WERI-Rb-1 (cell line): ENCODE data around the gene CMIP.

Experiments used
- DNase-seq: peaks from one replicate; pipeline ENCODE4 v3.0.0-alpha.2; 2020
- H3K27ac ChIP-seq: fragments of 250-450 bp; sonication (Bioruptor Pico); 2 replicates; pipeline ENCODE4 v1.5.1; 2020; ENCODE audit warnings: mild to moderate bottlenecking, moderate library complexity
- H3K27me3 ChIP-seq: fragments of 250-450 bp; sonication (Bioruptor Pico); 2 replicates; pipeline ENCODE4 v1.5.1; 2021; ENCODE audit warnings: mild to moderate bottlenecking, low read depth, moderate library complexity; ENCODE audit not compliant: insufficient read depth, severe bottlenecking
- H3K36me3 ChIP-seq: fragments of 250-450 bp; sonication (Bioruptor Pico); 2 replicates; pipeline ENCODE4 v1.5.1; 2020; ENCODE audit warnings: mild to moderate bottlenecking, moderate library complexity
- H3K4me3 ChIP-seq: 2 replicates; pipeline ENCODE4 v1.5.1; 2011; ENCODE audit warnings: low read depth, mild to moderate bottlenecking, control low read depth, low read length
- H3K9me3 ChIP-seq: fragments of 250-450 bp; sonication (Bioruptor Pico); 2 replicates; pipeline ENCODE4 v1.5.1; 2021; ENCODE audit warnings: mild to moderate bottlenecking, moderate library complexity; ENCODE audit not compliant: severe bottlenecking
- CTCF ChIP-seq: IDR thresholded peaks from 2 replicates; pipeline ENCODE4 v1.5.1; 2011; ENCODE audit warnings: low read depth, mild to moderate bottlenecking, control low read depth, inconsistent platforms, low read length

Gene CMIP

GRCh38 chr16:81638286-81638945, 193.8 kb downstream of the CMIP start:
- no peaks in the 10 kb centered on the region for H3K27me3 ChIP-seq
- no peaks in the 10 kb centered on the region for H3K9me3 ChIP-seq
- DNase-seq, result no peak

GRCh38 chr16:81639348-81639747, 194.7 kb downstream of the CMIP start:
- Histone ChIP-seq H3K9me3 (no peaks in the 10 kb centered on the region), H3K4me3 (no peak overlapping the region), H3K27ac (no peak overlapping the region), H3K27me3 (no peaks in the 10 kb centered on the region), H3K36me3 (no peaks in the 10 kb centered on the region)
- TF ChIP-seq CTCF, result no peak
- no peak for DNase-seq

More at GRCh38 chr16:81638286-81638945, 193.8 kb downstream of the CMIP start:
- Histone ChIP-seq H3K36me3 (no peaks in the 10 kb centered on the region), H3K4me3 (no peak overlapping the region), H3K27ac (peak overlapping the region; percentile 41)
- TF ChIP-seq CTCF, result no peak

- Histone ChIP-seq H3K9me3 (no peaks in the 10 kb centered on the region), H3K36me3 (no peaks in the 10 kb centered on the region), H3K27me3 (no peaks in the 10 kb centered on the region), H3K4me3 (no peak overlapping the region), H3K27ac (no peak overlapping the region)
- no peak for TF ChIP-seq CTCF
- DNase-seq, result no peak
These were observed 195.5 kb downstream of the CMIP start for GRCh38 chr16:81639931-81640680.

- H3K27me3 ChIP-seq, result no peaks in the 10 kb centered on the region
- H3K9me3 ChIP-seq, result no peaks in the 10 kb centered on the region
- DNase-seq, result no peak
- no peaks in the 10 kb centered on the region for H3K36me3 ChIP-seq
- no peak overlapping the region for H3K27ac ChIP-seq
- no peak for TF ChIP-seq CTCF
- H3K4me3 ChIP-seq, result no peak overlapping the region
These were observed 196.1 kb downstream of the CMIP start for GRCh38 chr16:81640681-81641070.

- TF ChIP-seq CTCF, result no peak
- no peak for DNase-seq
- Histone ChIP-seq H3K9me3 (no peaks in the 10 kb centered on the region), H3K36me3 (no peaks in the 10 kb centered on the region), H3K27me3 (no peaks in the 10 kb centered on the region), H3K4me3 (no peak overlapping the region), H3K27ac (no peak overlapping the region)
These were observed 196.9 kb downstream of the CMIP start for GRCh38 chr16:81641395-81642106.
